Central memory CD8-positive, alpha-beta T cell (primary cell): ENCODE data around the gene MKNK1.

Experiments used
- ATAC-seq: fragments of 150-1000 bp; cut with Tn5 transposase; replicated peaks from 2 replicates; pipeline ENCODE4 v1.10.0; 2022; ENCODE audit warnings: mild to moderate bottlenecking, moderate FRiP score, moderate number of reproducible peaks; ENCODE audit not compliant: poor library complexity, severe bottlenecking; ENCODE audit errors: extremely low read depth
- DNase-seq, 2 donors: peaks; one replicate each; pipeline ENCODE4 v3.0.0; 2021; ENCODE audit warnings: low spot score in 2 of 2
- H3K27ac Mint-ChIP-seq: one replicate; pipeline ENCODE4 v1.8.0; 2022; ENCODE audit warnings: low read depth, mild to moderate bottlenecking, moderate library complexity, mixed read lengths
- H3K27me3 Mint-ChIP-seq: one replicate; pipeline ENCODE4 v1.8.0; 2022; ENCODE audit warnings: mixed read lengths
- H3K36me3 Mint-ChIP-seq: one replicate; pipeline ENCODE4 v1.8.0; 2022; ENCODE audit warnings: mild to moderate bottlenecking, moderate library complexity, mixed read lengths; ENCODE audit not compliant: insufficient read depth
- H3K4me1 Mint-ChIP-seq: one replicate; pipeline ENCODE4 v1.8.0; 2022; ENCODE audit warnings: mixed read lengths
- H3K4me3 Mint-ChIP-seq: one replicate; pipeline ENCODE4 v1.8.0; 2022; ENCODE audit warnings: mild to moderate bottlenecking, moderate library complexity, mixed read lengths
- H3K9me3 Mint-ChIP-seq: one replicate; pipeline ENCODE4 v1.8.0; 2022; ENCODE audit warnings: mixed read lengths

Gene MKNK1

GRCh38 chr1:46601257-46602007 is 2.6 kb downstream of the MKNK1 start:
- Mint-ChIP-seq H3K27ac (no peak overlapping the region), H3K4me3 (peak overlapping the region; percentile 33), H3K4me1 (peaks cover 76% of the 10 kb centered on the region), H3K27me3 (no peaks in the 10 kb centered on the region), H3K9me3 (no peaks in the 10 kb centered on the region), H3K36me3 (peaks cover 13% of the 10 kb centered on the region)
- DNase-seq: no peak
- no peak for ATAC-seq

- no peak for DNase-seq
- ATAC-seq: no peak
- Mint-ChIP-seq H3K4me1 (peaks cover 75% of the 10 kb centered on the region), H3K36me3 (peaks cover 5% of the 10 kb centered on the region), H3K27ac (peak overlapping the region; percentile 22), H3K9me3 (no peaks in the 10 kb centered on the region), H3K27me3 (no peaks in the 10 kb centered on the region), H3K4me3 (peak overlapping the region; percentile 1)
Observed at GRCh38 chr1:46599059-46599970, 4.8 kb downstream of the MKNK1 start.

- H3K4me1 Mint-ChIP-seq: peaks cover 62% of the 10 kb centered on the region
- DNase-seq (no peak), ATAC-seq (no peak)
- H3K9me3 Mint-ChIP-seq: no peaks in the 10 kb centered on the region
- H3K36me3 Mint-ChIP-seq: peaks cover 20% of the 10 kb centered on the region
- H3K27me3 Mint-ChIP-seq: no peaks in the 10 kb centered on the region
- no peak overlapping the region for H3K4me3 Mint-ChIP-seq
- no peak overlapping the region for H3K27ac Mint-ChIP-seq
Observed at GRCh38 chr1:46596846-46597245, 7.2 kb downstream of the MKNK1 start.

- Mint-ChIP-seq H3K4me3 (no peak overlapping the region), H3K9me3 (no peaks in the 10 kb centered on the region), H3K4me1 (peaks cover 54% of the 10 kb centered on the region), H3K27me3 (no peaks in the 10 kb centered on the region), H3K36me3 (peaks cover 26% of the 10 kb centered on the region), H3K27ac (peak overlapping the region; percentile 54)
- DNase-seq: no peak
- ATAC-seq: no peak
Observed at GRCh38 chr1:46596036-46596435, 8.0 kb downstream of the MKNK1 start.

- H3K36me3 Mint-ChIP-seq: peaks cover 26% of the 10 kb centered on the region
Observed at GRCh38 chr1:46595127-46595526, 8.9 kb downstream of the MKNK1 start.

GRCh38 chr1:46594063-46594462 is 10.0 kb downstream of the MKNK1 start:
- H3K36me3 Mint-ChIP-seq: peaks cover 31% of the 10 kb centered on the region
- DNase-seq (no peak), ATAC-seq (no peak)
- no peaks in the 10 kb centered on the region for H3K9me3 Mint-ChIP-seq
- no peaks in the 10 kb centered on the region for H3K27me3 Mint-ChIP-seq
- peaks cover 40% of the 10 kb centered on the region for H3K4me1 Mint-ChIP-seq
- no peak overlapping the region for H3K4me3 Mint-ChIP-seq
- H3K27ac Mint-ChIP-seq: no peak overlapping the region

More at GRCh38 chr1:46595127-46595526, 8.9 kb downstream of the MKNK1 start:
- no peak for ATAC-seq
- H3K4me1 Mint-ChIP-seq: peaks cover 49% of the 10 kb centered on the region
- H3K27me3 Mint-ChIP-seq: no peaks in the 10 kb centered on the region
- peak overlapping the region; percentile 54 for H3K27ac Mint-ChIP-seq
- DNase-seq: no peak
- H3K4me3 Mint-ChIP-seq: no peak overlapping the region
- no peaks in the 10 kb centered on the region for H3K9me3 Mint-ChIP-seq

- H3K4me1 Mint-ChIP-seq: peaks cover 37% of the 10 kb centered on the region
- DNase-seq (no peak), ATAC-seq (no peak)
- H3K27ac Mint-ChIP-seq: peak overlapping the region; percentile 65
- no peaks in the 10 kb centered on the region for H3K9me3 Mint-ChIP-seq
- H3K4me3 Mint-ChIP-seq: no peak overlapping the region
- peaks cover 35% of the 10 kb centered on the region for H3K36me3 Mint-ChIP-seq
- no peaks in the 10 kb centered on the region for H3K27me3 Mint-ChIP-seq
Observed at GRCh38 chr1:46592823-46593222, 11.2 kb downstream of the MKNK1 start.

GRCh38 chr1:46589529-46589928 is 14.5 kb downstream of the MKNK1 start:
- no peak overlapping the region for H3K27ac Mint-ChIP-seq
- peaks cover 11% of the 10 kb centered on the region for H3K4me1 Mint-ChIP-seq
- H3K36me3 Mint-ChIP-seq: peaks cover 40% of the 10 kb centered on the region
- no peaks in the 10 kb centered on the region for H3K27me3 Mint-ChIP-seq
- no peak overlapping the region for H3K4me3 Mint-ChIP-seq
- ATAC-seq: no peak
- DNase-seq: no peak
- H3K9me3 Mint-ChIP-seq: no peaks in the 10 kb centered on the region

GRCh38 chr1:46587069-46587468 is 17.0 kb downstream of the MKNK1 start:
- H3K36me3 Mint-ChIP-seq: peaks cover 34% of the 10 kb centered on the region
- H3K4me3 Mint-ChIP-seq: no peak overlapping the region
- peaks cover 20% of the 10 kb centered on the region for H3K4me1 Mint-ChIP-seq
- no peak for ATAC-seq
- no peaks in the 10 kb centered on the region for H3K9me3 Mint-ChIP-seq
- no peaks in the 10 kb centered on the region for H3K27me3 Mint-ChIP-seq
- H3K27ac Mint-ChIP-seq: no peak overlapping the region
- no peak for DNase-seq

- no peaks in the 10 kb centered on the region for H3K9me3 Mint-ChIP-seq
- H3K4me3 Mint-ChIP-seq: no peak overlapping the region
- H3K4me1 Mint-ChIP-seq: peaks cover 36% of the 10 kb centered on the region
- ATAC-seq (no peak), DNase-seq (no peak)
- H3K27ac Mint-ChIP-seq: no peak overlapping the region
- H3K27me3 Mint-ChIP-seq: no peaks in the 10 kb centered on the region
- H3K36me3 Mint-ChIP-seq: peaks cover 31% of the 10 kb centered on the region
Observed at GRCh38 chr1:46585312-46585938, 18.6 kb downstream of the MKNK1 start.

- H3K27ac Mint-ChIP-seq: peak overlapping the region; percentile 85
- peaks cover 25% of the 10 kb centered on the region for H3K36me3 Mint-ChIP-seq
- no peak for ATAC-seq
Observed at GRCh38 chr1:46583494-46583893, 20.6 kb downstream of the MKNK1 start.

GRCh38 chr1:46582972-46583371 is 21.1 kb downstream of the MKNK1 start:
- Mint-ChIP-seq H3K4me1 (peaks cover 32% of the 10 kb centered on the region), H3K27ac (peak overlapping the region; percentile 85), H3K27me3 (no peaks in the 10 kb centered on the region), H3K36me3 (peaks cover 25% of the 10 kb centered on the region), H3K9me3 (no peaks in the 10 kb centered on the region), H3K4me3 (no peak overlapping the region)
- ATAC-seq (no peak), DNase-seq (no peak)

More at GRCh38 chr1:46583494-46583893, 20.6 kb downstream of the MKNK1 start:
- Mint-ChIP-seq H3K9me3 (no peaks in the 10 kb centered on the region), H3K27me3 (no peaks in the 10 kb centered on the region), H3K4me1 (peaks cover 32% of the 10 kb centered on the region), H3K4me3 (no peak overlapping the region)
- DNase-seq: no peak
